ENCODE data around the gene SLC25A34. TPM values are rescaled to one million over a fixed set of nuclear protein-coding genes. Genes with fewer than 3 reads are reported as not detected.

The SLC25A34 gene
- total RNA-seq, 1 donor from 2014 or later: 0.26 TPM

- DNase-seq (ENCODE audit: low read depth in 2 of 2): no peak
These were observed 15.7 kb downstream of the SLC25A34 start for GRCh38 chr1:15751717-15752116.

DNA sequence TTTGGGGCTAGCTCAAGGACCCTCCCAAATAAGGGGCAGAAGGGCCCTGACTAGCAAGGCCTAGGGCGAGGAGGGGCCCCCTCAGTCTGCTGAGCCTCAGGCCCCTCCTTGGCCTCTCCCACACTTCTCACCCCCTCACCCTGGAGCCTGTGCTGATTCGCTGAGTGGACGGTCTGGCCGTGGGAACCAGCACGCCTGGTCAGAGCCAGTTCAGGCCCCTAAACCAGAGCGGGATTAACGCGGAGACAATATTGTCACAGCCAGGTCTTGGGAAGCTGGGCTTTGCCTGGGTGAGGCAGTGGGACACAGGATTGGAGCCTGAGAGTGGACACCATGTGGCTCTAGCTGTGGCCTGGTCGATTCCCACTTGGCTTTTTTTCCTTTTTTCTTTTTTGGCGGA is 17.7 kb downstream of the SLC25A34 start:
- no peak for DNase-seq (ENCODE audit: low read depth in 2 of 2)

DNA sequence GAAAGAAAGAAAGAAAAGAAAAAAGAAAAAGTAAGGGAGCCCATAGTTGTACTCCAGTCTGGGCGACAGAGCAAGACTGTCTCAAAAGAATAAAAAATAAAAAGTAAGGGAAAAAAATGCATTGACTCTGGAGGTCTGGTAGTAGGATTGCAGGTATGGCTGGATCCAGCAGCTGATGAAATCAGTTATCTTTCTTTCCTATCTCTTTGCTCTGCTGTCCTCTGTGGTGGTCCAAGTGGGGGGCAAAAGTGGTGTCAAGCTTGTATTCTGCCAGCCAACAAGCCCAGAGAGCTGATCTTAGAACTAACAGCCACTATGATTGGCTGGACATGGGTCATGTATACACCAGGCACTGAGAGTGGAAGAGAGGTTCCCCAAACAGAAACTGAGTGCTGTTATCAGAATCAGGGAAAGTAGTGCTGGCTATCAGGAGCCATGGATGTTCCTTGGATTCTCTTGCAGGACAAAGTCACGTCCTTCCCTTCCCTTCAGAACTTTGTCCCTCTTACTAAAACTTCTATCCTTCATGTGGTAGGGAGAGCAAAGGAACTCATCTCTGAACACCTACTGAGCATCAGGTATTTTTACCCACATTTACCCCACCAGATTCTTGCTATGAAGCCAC is 19.1 kb downstream of the SLC25A34 start:
- no peak for DNase-seq (ENCODE audit: low read depth in 2 of 2)

DNA sequence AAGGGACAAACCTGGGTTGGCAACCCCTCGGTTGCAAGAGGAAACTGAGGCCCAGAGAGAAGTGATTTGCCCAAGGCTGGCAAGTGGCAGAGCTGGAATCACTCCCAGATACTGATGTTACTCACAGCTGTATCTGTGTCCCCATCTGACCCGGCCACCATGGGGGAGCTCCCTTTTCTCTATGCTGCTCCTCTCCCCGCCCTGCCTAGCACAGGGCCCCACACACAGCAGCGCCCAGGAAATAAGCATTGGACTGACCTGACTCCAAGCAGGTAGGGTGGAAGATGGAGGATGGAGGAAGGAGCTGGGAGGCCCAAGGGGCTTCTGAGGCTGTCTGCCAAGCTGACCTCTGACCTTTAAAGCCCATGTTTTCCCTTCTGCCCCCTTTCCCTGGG is 19.6 kb downstream of the SLC25A34 start:
- no peak for DNase-seq (ENCODE audit: low read depth in 2 of 2)

DNA sequence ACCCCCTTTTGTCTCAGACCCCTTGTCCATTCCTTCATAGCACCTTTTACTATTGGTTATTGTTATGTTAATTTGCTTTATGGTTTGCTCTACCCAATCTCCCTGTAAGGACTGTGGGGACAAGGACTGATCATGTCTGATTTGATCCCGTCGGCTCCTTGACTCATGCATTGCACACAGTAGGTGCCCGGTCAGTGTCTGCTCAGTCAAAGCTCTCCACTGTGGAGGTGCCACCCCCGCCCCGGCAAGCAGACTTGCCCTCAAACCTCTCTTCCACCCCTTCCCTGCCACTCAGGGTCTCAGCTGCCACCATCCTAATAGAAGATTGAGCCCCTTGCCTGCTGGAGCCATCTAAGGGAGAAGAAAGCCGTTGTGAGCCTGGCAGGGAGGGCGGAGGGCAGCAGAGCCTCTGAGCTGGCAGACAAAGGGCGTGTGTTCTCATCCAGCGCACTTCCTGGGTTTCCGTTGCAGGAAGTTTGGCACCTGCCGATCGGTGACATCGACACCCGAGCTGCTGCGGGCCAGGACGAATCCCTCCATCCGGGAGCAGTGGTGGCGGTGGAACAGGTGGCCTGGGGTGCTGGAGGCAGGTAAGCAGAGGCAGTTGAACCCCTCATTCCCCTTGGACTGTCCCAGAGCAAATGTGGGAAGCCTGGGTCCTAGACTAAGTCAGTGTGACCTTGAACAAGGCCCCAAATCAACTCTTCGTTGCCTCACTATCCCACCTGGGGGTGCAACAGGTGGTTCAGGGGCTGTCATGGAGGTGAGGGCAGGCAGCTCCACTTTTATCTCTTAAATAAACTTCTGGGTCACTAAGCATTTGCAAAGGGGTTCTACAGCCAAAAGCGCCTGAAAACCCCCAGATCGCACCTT is 20.3 kb downstream of the SLC25A34 start:
- DNase-seq (ENCODE audit: low read depth in 2 of 2): peak in 1 of 2 donors; percentile 70

GRCh38 chr1:15757016-15757543 is 21.0 kb downstream of the SLC25A34 start:
- DNase-seq (ENCODE audit: low read depth in 2 of 2): no peak

DNA sequence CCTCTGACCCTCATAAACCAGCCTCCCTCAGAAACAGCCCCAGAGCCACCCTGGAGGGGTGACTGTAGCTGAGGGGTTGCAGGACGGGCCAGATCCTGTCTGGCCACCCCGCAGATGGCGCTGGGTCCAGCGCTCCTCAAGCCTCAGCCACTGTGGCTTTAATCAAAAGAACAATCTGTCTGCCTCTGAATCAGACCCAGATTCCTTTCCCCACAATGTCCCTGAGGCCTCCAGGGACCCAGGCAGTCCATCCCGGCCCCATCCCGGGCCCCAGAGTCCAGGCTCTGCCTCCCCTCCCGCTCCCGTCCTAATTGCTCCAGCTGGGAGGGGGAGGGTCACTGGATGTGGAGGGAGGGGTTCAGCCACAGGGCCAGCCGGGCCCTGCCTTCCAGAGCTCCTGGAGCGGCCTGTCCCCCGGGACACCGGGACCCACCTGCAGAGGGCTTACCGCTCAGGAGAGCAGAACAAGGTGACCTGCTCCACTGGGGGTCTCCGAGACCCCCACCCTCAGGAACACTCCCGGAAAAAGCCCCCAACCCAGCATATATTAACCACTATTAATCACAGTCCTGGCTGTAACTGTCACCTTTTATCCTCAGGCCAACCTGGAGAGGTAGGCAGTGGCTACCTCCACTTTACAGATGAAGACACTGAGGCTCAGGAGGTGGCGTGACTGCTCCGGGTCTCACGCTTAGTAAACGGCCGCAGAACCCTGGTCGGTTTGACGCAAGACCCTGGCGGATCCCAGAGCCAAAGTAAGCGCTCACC is 21.7 kb downstream of the SLC25A34 start:
- peak in 1 of 2 donors; percentile 47 for DNase-seq (ENCODE audit: low read depth in 2 of 2)

DNA sequence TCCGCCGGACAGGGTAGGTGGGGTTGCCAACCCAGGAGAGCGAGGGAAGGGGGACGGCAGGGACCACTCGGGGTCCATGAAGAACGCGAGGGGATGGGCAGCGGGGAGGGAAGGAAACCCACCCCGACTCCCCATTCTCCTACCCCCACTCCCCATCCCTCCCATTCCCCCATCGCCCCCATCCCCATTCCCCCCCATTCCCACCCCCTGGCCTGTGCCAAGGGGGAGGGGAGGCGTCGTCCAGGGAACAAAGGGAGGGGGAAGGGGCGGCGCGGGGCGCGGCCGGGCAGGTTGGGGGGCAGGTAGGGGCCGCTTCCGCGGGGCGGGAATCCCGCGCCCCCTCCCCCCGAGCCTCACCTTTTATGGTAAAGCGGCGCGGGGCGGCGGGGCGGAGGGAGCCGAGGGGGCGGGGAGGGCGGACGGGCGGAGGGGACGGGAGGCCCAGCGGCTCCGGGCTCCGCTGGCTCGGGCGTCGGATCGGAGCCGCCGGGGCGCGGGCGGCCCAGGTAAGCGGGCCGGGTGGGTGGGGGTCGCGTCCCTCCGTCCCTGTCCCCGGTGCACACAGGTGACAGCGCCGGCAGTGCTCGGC is 22.4 kb downstream of the SLC25A34 start, which contains the start of gene FBLIM1:
TSS of gene FBLIM1 (plus strand) at position 453 of the 589 bp plus-strand sequence. CDS start 6,189 bp downstream, outside the sequence.
- peak in 1 of 2 donors; percentile 56 for DNase-seq (ENCODE audit: low read depth in 2 of 2)

DNA sequence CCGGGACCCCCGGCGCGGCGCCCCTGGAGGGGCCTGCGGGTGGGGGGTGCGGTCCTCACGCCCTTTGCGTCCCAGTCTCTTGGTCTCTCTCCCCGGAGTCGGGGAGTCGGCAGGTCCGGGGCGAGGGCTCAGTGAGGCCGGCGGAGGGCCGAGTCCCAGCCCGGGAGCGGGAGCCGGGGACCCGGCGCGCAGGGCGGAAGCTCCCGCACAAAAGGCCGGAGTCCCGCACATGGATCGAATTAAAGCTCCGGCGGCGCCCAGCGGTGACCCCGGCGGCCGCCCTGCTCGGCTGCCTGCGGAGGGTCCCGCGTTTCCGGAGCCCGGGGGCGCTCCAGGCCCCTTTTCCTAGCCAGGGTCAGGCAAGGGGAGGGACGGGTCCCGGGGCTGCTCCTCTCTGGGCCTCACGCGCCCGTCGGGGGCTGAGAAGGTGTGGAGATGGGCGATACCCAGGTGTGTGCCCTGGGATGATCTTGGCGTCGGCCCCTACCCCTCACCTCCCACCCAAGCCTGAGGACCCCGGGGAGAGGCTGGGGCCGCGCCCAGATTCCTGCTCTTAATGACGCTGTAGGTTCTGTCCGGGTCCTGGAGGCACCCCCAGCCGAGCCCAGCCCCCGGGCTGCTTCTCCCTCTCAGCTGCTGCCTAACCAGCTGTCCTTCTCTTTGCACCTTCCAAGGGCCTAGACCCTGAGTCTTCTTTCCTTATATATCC is 23.0 kb downstream of the SLC25A34 start:
- DNase-seq (ENCODE audit: low read depth in 2 of 2): no peak

- peak in 1 of 2 donors; percentile 78 for DNase-seq (ENCODE audit: low read depth in 2 of 2)
These were observed 24.6 kb downstream of the SLC25A34 start for GRCh38 chr1:15760520-15761211.

- DNase-seq (ENCODE audit: low read depth in 2 of 2): no peak
These were observed 25.5 kb downstream of the SLC25A34 start for GRCh38 chr1:15761366-15762128.

GRCh38 chr1:15762546-15762945 is 26.5 kb downstream of the SLC25A34 start:
- no peak for DNase-seq (ENCODE audit: low read depth in 2 of 2)

DNA sequence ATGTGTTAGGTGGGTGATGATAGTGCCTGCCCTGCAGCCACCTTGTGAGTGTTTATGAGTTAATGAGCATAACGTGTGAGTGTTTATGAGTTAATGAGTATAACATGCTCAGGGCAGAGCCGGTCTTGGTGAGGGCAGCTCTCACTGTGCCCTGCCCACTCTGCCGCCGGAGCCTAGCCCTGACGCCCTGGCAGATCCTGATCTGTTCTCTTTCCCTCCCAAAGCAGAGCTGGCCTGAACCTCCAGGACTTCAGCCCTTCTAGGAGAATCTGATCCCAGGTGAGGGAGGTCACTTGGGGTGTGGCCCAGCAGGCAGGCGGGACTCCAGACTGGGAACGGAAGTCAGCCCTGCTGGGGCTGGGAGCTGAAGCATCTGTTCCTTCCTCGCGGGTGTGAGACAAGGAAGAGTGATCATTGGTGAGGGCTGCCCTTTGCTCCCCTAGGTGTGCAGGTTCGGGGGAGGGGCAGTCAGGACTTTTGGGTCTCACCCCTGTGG is 28.3 kb downstream of the SLC25A34 start:
- DNase-seq (ENCODE audit: low read depth in 2 of 2): no peak

GRCh38 chr1:15764890-15765289 is 28.8 kb downstream of the SLC25A34 start:
- DNase-seq (ENCODE audit: low read depth in 2 of 2): no peak

- DNase-seq (ENCODE audit: low read depth in 2 of 2): peak in 1 of 2 donors; percentile 67
These were observed 29.6 kb downstream of the SLC25A34 start for GRCh38 chr1:15765495-15766194.

- DNase-seq (ENCODE audit: low read depth in 2 of 2): no peak
These were observed 31.9 kb downstream of the SLC25A34 start for GRCh38 chr1:15767941-15768340.

- DNase-seq (ENCODE audit: low read depth in 2 of 2): no peak
These were observed 32.3 kb downstream of the SLC25A34 start for GRCh38 chr1:15768388-15768787.

GRCh38 chr1:15770313-15770962 is 34.4 kb downstream of the SLC25A34 start:
- DNase-seq (ENCODE audit: low read depth in 2 of 2): no peak

Measured in dermis microvascular lymphatic vessel endothelial cell (primary cell).